Measurements from ENCODE around the gene ATP5F1D.
"Not testable (repeated sequence)": the region's sequence is repeated elsewhere in the genome, so short reads cannot be mapped to it uniquely, and the experiment has no call there.

ATP5F1D gene

DNA sequence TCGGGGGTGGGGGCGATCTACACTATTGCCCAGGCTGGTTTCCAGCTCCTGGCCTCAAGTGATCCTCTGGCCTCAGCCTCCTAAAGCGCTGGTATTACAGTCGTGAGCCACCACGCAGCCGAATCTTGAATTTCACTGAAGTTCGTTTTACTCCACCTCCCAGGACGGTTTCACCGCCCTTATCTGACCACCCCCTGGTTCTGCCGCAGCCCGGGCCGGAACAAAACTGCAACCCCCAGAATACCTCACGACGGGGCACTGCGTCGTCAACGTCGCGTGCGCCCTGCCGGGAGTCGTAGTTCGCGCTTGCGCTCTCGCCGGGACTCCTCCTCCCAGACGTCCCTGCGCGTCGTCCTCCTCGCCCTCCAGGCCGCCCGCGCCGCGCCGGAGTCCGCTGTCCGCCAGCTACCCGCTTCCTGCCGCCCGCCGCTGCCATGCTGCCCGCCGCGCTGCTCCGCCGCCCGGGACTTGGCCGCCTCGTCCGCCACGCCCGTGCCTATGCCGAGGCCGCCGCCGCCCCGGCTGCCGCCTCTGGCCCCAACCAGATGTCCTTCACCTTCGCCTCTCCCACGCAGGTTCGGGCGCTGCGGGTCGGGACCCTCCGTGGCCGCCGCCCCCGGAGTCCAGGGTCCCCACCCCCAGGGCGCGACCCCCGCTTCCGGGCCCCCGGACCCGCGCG, at the start of gene ATP5F1D:
Gene ATP5F1D (plus strand): TSS at position 335 of the 679 bp plus-strand sequence. CDS start 100 bp downstream, at position 435.
- DNase-seq, result peak; percentile 93

GRCh38 chr19:1199531-1199930, 42.0 kb upstream of the ATP5F1D start:
- no peak for DNase-seq

DNA sequence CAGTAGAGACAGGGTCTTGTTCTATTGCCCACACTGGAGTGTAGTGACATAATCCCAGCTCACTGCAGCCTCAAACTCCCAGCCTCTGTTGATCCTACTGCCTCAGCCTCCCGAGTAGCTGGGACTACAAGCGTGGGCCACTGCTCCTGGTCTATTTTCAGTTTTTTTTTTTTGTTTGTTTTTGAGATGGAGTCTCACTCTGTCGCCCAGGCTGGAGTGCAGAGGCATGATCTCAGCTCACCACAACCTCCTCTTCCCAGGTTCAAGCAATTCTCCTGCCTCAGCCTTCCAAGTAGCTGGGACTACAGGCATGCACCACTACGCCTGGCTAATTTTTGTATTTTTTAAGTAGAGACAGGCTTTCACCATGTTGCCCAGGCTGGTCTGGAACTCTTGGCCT, 40.9 kb upstream of the ATP5F1D start:
- DNase-seq, result not testable (repeated sequence)

- DNase-seq, result peak; percentile 100
Observed at GRCh38 chr19:1205114-1206099, 36.1 kb upstream of the ATP5F1D start, which contains the start of gene STK11. TSS of gene STK11 (plus strand) at chr19:1205778. CDS start at chr19:1206914, 1,136 bp downstream.

- peak; percentile 41 for DNase-seq
Observed at GRCh38 chr19:1206150-1206863, 35.2 kb upstream of the ATP5F1D start.

- DNase-seq, result peak; percentile 40
Observed at GRCh38 chr19:1206864-1207450, 34.6 kb upstream of the ATP5F1D start.

GRCh38 chr19:1208830-1209229, 32.7 kb upstream of the ATP5F1D start:
- DNase-seq, result not testable (repeated sequence)

DNA sequence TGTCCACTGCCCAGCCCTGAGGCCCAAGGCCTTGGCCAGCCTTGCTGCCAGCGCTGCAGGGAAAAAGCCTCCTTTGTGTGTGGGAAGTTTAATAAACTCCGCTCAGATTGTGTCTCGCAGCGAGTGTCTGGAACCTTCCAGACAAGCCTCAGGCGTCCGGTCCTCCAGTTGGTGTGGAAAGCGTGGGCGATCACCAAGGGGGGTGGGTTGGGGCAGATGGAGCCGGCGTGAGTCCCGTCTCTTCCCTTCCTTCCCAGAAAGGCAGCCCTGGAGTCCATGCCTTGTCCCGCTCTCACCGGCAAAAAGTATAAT, 31.4 kb upstream of the ATP5F1D start:
- DNase-seq, result no peak

- no peak for DNase-seq
Observed at GRCh38 chr19:1211494-1212234, 29.9 kb upstream of the ATP5F1D start.

DNA sequence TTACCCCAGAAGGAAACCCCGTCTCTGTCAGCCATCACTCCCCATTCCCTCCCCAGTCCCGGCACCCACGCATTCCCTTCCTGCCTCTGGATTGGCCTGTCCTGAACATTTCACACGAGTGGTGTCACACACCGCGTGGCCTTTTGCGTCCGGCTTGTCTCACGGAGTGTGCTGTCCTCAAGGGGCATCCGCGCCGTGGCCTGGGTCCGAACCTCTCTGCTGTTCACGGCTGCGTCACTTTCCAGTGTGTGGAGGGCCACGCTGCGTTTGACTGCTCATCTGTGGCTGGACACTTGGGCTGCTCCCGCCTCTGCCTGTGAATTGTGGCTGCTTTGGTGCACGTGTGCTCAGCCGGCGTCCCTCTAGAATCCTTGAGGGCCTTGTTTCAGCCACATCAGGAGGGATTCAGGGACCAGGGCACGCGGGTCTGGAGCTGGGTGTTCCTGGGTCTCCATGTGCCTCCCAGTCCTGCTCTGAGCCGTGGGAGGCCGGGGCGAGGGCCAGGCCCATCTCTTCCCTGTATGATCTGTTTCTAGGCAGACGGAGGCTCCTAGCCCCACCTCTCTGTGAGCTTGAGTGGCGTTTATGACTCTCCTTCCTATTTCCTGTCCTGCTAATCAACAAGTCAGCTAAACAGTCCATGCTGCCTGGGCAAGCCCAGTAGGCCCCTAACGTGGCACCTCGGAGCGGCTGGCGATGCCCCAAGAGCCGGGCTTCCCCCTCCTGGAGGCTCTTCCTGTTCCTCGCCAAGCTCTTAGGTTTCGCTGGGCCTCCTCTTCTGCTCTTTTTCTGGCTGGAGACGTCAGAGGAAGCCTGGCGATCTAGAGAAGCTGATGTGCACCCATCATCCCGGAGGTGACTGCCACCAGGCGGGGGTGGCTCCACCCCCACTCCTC, 27.9 kb upstream of the ATP5F1D start:
- peak; percentile 58 for DNase-seq

DNA sequence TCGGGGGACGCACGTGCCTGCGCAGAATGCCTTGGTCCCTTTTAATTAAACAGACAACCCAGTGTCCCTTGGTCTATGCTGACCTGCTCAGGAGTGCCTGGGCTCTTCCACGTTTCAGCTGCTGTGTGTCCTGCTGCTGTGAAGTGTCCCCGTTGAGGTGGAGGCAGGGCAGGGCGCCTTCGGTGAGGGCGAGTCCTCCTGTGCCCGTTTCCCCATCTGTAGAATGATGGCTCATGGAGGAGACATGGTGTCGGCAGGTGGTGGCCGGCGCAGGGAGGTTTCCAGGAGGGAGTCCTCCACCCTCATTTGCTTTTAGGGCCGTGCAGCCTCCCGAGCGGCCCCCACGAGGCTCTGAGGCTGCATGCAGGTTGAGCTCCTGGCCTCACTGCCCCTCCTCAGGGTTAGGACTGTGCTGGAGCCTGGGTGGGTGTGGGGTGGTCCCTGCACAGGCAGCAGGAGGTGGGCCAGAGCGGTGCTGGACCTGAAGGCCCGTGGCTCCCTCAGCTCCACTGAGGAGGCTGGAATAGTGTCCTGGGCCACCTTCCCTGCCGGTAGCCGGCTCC, 27.2 kb upstream of the ATP5F1D start:
- DNase-seq, result peak; percentile 32

- DNase-seq, result no peak
Observed at GRCh38 chr19:1214862-1215731, 26.5 kb upstream of the ATP5F1D start.

DNA sequence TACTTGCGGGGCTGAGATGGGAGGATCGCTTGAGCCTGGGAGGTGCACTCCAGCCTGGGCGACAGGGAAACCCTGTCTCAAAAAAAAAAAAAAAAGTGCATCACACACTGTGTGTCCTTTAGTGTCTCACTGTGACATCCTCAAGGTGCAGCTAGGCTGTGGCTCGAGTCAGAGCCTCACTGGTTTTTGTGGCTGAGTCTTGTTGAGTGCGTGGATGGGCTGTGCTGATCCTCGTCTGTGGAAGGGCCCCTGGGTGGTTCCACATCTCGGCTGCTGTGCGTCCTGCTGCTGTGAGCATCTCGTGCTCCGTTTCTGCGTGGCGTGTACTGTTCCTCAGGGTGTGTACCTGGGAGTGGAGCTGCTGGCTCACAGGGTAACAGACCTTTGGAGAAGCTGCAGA, 24.8 kb upstream of the ATP5F1D start:
- no peak for DNase-seq

DNA sequence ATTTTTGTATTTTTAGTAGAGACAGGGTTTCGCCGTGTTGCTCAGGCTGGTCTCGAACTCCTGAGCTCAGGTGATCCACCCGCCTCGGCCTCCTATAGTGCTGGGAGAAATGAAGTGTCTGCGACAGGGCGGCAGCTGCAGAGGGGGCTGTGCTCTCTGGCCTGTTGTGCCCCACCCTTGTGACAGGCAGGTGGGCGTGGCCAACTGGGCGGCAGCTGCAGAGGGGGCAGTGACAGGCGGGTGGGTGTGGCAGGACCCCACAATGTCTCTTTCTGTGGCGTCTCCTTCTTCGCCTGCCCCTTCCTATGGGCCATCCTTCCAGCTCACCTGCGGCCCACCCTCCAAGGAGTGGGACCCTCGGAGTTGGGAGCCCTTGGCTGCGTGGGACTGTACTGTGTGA, 24.2 kb upstream of the ATP5F1D start:
- DNase-seq, result no peak

- DNase-seq, result no peak
Observed at GRCh38 chr19:1218751-1219567, 22.6 kb upstream of the ATP5F1D start.

DNA sequence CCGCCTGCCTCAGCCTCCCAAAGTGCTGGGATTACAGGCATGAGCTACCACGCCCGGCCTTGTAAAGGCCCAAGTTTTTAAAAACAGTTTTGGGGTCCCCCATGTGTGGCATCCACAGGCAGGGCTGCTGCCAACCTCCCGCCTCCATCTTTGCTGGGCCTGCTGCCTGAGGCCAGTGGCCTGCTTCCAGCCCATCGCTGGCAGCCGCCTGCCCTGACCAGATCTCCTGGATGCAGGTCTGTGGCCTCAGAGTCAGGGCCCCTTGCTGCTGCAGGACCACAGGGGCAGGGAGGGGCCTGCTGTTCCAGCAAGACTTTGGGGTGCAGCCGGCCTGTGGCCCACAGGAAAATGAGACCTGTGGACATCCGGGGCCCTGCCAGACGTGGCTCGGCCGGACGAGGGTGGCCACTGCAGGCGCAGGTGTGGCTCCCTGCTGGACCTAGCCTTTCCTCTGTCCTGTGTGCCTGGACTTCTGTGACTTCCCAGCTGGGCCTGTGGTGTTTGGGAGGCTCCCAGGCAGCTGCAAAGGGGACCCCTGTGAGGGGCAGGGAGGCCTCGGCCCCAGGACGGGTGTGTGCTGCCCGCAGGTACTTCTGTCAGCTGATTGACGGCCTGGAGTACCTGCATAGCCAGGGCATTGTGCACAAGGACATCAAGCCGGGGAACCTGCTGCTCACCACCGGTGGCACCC, 21.6 kb upstream of the ATP5F1D start:
- no peak for DNase-seq

DNA sequence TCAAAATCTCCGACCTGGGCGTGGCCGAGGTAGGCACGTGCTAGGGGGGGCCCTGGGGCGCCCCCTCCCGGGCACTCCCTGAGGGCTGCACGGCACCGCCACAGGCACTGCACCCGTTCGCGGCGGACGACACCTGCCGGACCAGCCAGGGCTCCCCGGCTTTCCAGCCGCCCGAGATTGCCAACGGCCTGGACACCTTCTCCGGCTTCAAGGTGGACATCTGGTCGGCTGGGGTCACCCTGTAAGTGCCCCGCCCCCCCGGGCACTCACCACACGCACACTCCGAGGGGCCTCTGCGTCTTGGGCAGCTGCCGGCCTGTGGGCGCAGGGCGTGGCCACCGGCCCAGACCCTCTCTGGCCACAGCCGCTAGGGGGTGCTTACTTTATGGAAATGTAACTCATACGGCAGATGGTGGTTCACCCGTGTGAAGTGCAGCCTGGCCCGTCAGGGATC, 21.0 kb upstream of the ATP5F1D start:
- no peak for DNase-seq

Data from activated CD4-positive, CD25-positive, alpha-beta regulatory T cell treated with anti-CD3 and anti-CD28 coated beads, Interleukin-2, amount 50 U/mL, for 72 hours (primary cell).